Neutrophil (primary cell): ENCODE data around the gene FGF13.

Experiments used
- H3K27ac ChIP-seq: fragments of 200-600 bp; sonication (generic); 2 replicates; pipeline ENCODE4 v1.5.1; 2016; ENCODE audit warnings: mild to moderate bottlenecking, moderate library complexity
- H3K27me3 ChIP-seq: fragments of 200-600 bp; sonication (generic); 2 replicates; pipeline ENCODE4 v1.6.0; 2016; ENCODE audit warnings: mild to moderate bottlenecking
- H3K36me3 ChIP-seq: fragments of 200-600 bp; sonication (generic); 2 replicates; pipeline ENCODE4 v1.5.1; 2017
- H3K4me1 ChIP-seq, 2 experiments: fragments of 200-600 bp in 1 of 2; sonication (generic) in 1 of 2; 1 replicate in 1 of 2; 2 replicates in 1 of 2; pipeline versions ENCODE4 v1.5.1 to v1.6.1; 2013 to 2016; ENCODE audit warnings: low read depth in 1 of 2, low read length in 1 of 2, mild to moderate bottlenecking in 1 of 2, moderate library complexity in 1 of 2; ENCODE audit not compliant: control insufficient read depth in 1 of 2, insufficient read depth in 1 of 2
- H3K4me3 ChIP-seq, 2 experiments: fragments of 200-600 bp in 1 of 2; sonication (generic) in 1 of 2; 1 replicate in 1 of 2; 2 replicates in 1 of 2; pipeline ENCODE4 v1.5.1; 2013 to 2016; ENCODE audit warnings: low read depth in 1 of 2, low read length in 1 of 2, mild to moderate bottlenecking in 1 of 2, moderate library complexity in 1 of 2
- H3K9me3 ChIP-seq: fragments of 200-600 bp; sonication (generic); 2 replicates; pipeline ENCODE4 v1.5.1; 2016
- CTCF ChIP-seq: fragments of 200-600 bp; sonication (generic); IDR thresholded peaks from 2 replicates; pipeline ENCODE4 v1.5.1; 2016; ENCODE audit warnings: antibody characterized with exemption

The FGF13 gene

GRCh38 chrX:138718941-138719340, 7.4 kb upstream of the FGF13 start:
- Histone ChIP-seq H3K9me3 (no peaks in the 10 kb centered on the region), H3K36me3 (no peaks in the 10 kb centered on the region), H3K27ac (no peak overlapping the region), H3K4me1 (peaks cover 9 to 11% of the 10 kb centered on the region in 2 experiments), H3K27me3 (no peaks in the 10 kb centered on the region), H3K4me3 (no peak overlapping the region)
- TF ChIP-seq CTCF: no peak

DNA sequence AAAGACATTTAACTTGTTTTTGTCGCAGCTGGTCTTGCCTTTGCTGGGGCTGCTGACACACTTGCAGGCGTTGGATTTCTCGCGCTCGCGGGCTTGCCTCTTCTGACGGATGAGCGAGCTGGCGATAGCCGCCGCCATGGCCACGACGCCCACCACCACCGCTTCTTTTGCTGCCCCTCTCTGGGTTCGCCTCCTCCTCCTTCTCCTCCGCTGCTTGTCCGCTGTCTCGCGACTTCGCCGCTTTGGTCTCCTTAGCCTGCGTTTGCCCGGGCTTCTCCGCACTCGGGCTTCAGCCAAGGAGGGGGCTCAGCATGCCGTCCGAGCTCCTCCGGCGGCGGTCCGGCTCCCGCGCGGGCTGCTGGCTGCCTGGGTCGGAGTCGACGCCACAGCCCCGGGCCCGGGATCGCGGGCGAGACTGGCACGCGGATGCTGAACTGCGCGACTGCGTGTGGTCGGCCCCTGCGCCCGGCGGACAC, 613 bp downstream of the FGF13 start:
- H3K4me1 ChIP-seq: peaks cover 19 to 29% of the 10 kb centered on the region in 2 experiments
- H3K9me3 ChIP-seq: no peaks in the 10 kb centered on the region
- TF ChIP-seq CTCF: no peak
- H3K27me3 ChIP-seq: peaks cover 46% of the 10 kb centered on the region
- H3K4me3 ChIP-seq: peak overlapping the region; percentile 59 to 61
- H3K36me3 ChIP-seq: no peaks in the 10 kb centered on the region
- H3K27ac ChIP-seq: peak overlapping the region; percentile 52

GRCh38 chrX:138709886-138710791, 1.4 kb downstream of the FGF13 start:
- Histone ChIP-seq H3K4me1 (peaks cover 19 to 29% of the 10 kb centered on the region in 2 experiments), H3K36me3 (no peaks in the 10 kb centered on the region), H3K9me3 (no peaks in the 10 kb centered on the region), H3K27me3 (peaks cover 46% of the 10 kb centered on the region), H3K27ac (peak overlapping the region; percentile 52), H3K4me3 (peak overlapping the region; percentile 59 to 61)
- no peak for TF ChIP-seq CTCF

- H3K36me3 ChIP-seq: no peaks in the 10 kb centered on the region
- H3K27ac ChIP-seq: no peak overlapping the region
- no peak overlapping the region for H3K4me3 ChIP-seq
- no peaks in the 10 kb centered on the region for H3K9me3 ChIP-seq
- no peak for TF ChIP-seq CTCF
- peaks cover 46% of the 10 kb centered on the region for H3K27me3 ChIP-seq
- peaks cover 14 to 25% of the 10 kb centered on the region in 2 experiments for H3K4me1 ChIP-seq
These were observed 3.2 kb downstream of the FGF13 start for GRCh38 chrX:138708268-138708667.

GRCh38 chrX:138704596-138704995, 6.9 kb downstream of the FGF13 start:
- H3K9me3 ChIP-seq: no peaks in the 10 kb centered on the region
- no peak for TF ChIP-seq CTCF
- no peaks in the 10 kb centered on the region for H3K36me3 ChIP-seq
- H3K4me3 ChIP-seq: no peak overlapping the region
- peaks cover 2 to 10% of the 10 kb centered on the region in 2 experiments for H3K4me1 ChIP-seq
- peaks cover 13% of the 10 kb centered on the region for H3K27me3 ChIP-seq
- no peak overlapping the region for H3K27ac ChIP-seq
